Stimulated activated naive CD4-positive, alpha-beta T cell treated with Interleukin-2 at 50 U/mL for 16 hours (primary cell): Measurements from ENCODE around the gene PPM1F.
A peak's percentile ranks its signal among the peaks of the same experiment; 100 is the strongest.

Experiments
- DNase-seq: peaks from one replicate; lab custom pipeline; 2025; lab: John Stamatoyannopoulos, UW

The PPM1F gene, protein sequence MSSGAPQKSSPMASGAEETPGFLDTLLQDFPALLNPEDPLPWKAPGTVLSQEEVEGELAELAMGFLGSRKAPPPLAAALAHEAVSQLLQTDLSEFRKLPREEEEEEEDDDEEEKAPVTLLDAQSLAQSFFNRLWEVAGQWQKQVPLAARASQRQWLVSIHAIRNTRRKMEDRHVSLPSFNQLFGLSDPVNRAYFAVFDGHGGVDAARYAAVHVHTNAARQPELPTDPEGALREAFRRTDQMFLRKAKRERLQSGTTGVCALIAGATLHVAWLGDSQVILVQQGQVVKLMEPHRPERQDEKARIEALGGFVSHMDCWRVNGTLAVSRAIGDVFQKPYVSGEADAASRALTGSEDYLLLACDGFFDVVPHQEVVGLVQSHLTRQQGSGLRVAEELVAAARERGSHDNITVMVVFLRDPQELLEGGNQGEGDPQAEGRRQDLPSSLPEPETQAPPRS

DNA sequence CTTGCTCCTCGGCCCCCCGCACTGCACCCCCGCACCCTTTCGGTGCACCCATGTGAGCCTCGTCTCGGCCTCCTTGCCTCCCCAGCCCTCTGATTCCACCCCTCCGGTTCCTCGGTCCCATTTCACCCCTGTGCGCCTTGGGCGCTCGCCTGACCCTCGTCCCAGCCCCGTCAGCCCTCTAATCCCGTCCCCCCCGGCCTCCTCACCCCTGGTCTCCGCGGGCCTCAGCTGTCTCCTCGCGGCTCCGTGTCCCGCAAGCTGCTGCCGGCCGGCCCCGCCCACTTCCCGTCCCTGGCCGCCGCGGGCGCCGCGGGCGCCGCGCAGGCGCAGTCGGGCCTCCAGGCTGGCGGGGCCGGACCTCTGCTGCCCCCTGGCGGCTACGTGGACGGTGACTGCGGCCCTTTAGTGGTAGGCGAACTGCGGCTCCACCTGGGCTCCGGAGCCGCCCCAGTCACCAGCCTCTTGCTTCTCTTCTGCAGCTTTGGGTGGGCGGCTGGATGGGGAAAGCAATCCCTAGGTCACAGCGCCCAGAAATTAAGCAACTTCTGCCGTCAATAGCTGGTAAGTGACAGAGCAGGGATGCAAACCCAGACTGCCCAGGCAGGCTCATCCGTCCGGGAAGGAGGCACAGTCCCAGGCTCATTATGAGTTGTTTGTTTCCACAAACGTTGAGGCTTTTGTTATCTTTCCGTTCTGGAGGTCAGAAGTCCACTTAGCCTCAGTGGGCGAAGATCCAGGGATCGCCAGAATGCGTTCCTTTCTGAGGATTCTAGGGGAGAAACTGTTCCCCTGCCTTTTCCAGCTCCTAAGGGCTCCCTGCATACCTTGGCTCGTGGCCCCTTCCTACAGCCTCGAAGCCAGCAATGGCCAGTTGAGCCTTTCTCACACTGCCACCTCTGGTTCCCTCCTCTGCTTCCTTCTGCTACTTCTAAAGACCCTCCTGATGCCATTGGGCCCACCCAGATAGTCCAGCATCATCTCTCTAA is at the start of gene PPM1F:
Gene PPM1F, minus strand, starts transcription at position 263 of the 986 bp plus-strand sequence. CDS start 6,800 bp downstream, outside the sequence.
- peak; percentile 85 for DNase-seq

DNA sequence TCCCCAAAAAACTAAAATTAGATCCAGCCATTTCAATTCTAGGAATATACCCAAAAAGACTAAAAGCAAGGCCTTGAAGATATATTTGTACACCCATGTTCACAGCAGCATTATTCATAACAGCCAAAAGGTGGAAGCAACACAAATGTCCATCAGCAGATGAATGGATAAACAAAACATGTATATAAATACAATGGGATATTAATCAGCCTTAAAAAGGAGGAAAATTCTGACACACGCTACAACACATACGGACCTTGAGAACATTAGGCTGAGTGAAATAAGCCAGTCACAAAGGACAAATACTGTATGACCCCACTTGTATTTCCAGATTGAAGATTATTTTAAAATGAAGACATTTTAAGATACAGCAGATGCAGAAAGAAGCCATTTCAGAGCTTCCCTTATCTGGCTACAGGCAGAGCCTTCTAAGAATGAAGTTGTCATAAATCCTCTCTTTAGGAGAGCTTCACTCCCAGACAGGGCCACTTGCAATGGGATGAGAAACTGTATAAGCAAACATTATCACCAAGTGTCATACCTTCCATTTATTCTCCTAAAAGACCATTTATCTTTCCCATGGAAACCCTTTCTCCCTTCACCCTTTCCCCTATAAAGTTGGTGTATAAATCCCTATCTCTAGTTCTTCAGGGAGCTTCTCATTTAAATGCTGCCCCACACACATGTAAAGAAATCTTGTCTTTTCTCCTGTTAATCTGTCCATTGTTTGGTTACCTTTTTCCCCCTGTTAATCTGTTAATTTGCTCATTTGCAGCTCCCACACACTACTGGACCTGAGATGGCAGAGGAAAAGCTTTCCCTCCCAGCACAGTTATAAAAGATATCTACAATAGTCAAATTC is 49.2 kb upstream of the PPM1F start:
- no peak for DNase-seq

DNA sequence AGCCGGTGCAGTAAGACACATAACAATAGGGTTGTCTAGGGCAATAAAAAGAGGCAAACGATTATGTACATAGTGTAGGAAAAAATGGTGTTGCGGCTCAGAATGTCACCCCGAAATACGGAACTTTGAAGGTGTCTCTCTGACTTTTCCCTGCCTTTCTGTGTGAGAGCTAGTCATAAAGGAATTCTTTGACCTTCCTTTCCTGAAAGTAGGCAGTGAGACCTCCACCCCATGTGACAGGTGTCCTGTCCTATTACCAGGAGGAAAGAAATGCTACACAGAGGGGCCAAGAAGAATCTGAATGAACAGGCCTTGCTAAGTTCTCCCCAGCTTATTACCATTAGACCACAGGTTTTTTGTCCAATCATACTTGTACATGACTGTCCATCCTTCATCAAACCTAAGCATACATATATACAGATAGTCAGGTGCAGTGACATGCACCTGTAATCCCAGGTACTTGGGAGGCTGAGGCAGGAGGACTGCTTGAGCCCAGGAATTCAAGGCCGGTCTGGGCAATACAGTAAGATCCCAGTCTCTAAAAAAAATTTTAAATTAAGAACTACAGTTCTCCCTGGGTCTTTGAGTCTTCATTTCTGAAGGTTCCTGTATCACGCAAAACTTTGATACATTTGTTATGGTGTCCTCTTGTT is 46.1 kb upstream of the PPM1F start:
- no peak for DNase-seq

DNA sequence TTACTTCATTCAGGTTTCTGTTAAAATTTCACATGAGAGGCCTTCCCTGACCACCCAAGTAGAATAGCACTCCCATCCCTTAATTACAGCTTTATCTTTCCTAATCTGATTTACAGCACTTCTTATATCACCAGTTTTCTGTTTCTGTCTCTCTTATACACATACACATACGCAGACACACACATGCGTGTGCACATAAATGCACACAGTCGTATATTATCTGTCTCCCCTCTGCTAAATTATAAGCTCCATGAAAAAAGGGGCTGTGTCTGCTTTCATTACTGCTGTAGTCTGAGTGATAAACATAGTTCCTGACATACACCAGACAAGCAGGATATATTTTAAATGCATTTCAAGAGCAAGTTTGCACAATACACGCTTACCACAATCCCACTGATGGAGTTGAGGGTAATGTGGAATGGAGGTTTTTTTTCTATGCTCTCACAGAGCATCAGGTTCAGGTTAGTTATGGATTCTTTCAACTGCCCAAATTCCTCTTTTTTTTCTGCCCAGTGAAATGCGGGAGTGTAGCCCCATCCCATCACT is 43.6 kb upstream of the PPM1F start:
- DNase-seq, result no peak

DNA sequence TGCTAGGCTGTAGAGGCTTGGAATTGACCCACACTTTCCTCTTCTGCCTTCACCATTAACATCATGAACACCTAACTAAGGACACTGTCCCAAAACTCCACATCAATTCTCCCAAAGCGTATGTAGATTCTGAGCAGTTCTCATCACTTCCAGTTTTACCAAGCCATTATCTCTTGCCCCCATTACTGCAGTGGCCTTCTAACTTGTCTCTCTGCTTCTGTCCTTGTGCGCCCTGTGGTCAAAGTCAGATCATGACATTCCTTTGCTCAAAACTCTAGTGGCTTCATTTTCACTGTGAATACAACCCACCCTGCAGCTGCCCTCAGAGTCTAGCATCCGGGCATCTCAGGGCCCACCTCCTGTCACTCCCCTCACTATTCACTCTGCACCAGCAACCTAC is 43.0 kb upstream of the PPM1F start:
- no peak for DNase-seq

DNA sequence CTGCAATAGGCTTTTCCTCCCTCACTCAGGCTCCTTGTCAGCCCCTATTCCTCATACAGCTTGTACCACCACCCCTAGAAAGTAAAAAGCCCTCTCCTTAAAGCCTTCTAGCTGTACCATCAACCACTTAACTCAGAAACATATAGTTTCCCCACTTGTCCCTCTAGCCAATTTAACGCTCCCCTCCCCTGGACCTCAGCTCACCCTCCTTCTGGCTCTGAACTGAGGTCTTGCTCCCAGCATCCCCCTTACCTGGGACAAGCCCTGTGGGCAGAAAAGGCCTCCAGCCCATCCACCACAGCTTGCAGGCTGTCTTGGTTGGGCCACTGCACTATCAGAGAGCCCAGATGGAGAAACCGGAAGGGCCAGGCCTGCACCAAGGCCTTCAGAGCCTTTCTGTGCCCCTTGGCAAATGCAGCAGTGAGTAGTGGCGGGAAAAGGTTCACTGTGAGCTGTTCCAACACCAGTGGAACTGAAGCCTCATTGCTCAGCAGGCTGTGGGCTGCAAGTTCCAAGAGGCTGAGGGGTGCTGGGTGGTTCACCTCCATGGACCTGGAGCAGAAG is 42.3 kb upstream of the PPM1F start:
- DNase-seq, result no peak

DNA sequence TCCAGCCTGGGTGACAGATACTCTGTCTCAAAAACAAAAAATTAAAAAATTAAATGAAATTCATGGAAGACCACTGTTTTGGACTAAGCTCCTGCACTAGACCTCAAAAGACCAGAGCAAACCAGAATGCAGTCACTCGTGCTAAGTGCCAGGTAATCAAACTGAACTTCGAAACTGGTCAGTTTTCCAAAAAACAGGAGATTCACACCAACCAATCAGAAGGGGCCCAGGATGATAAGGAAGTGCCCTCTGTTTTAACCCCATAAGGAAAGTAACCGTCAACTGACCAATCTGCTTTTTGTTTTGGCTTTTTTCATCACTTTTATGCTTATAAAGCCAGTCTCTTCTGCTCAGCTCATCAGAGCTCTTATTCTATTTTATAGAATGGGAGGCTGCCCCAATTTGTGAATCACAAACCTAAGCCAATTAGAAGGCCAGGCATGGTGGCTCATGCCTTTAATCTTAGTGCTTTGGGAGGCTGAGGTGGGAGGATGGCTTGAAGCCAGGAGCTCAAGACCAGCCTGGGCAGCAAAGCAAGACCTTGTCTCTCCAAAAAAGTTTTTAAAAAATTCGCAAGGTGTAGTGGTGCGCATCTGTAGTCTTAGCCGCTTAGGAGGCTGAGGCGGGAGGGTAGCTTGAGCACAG is 40.1 kb upstream of the PPM1F start:
- no peak for DNase-seq

DNA sequence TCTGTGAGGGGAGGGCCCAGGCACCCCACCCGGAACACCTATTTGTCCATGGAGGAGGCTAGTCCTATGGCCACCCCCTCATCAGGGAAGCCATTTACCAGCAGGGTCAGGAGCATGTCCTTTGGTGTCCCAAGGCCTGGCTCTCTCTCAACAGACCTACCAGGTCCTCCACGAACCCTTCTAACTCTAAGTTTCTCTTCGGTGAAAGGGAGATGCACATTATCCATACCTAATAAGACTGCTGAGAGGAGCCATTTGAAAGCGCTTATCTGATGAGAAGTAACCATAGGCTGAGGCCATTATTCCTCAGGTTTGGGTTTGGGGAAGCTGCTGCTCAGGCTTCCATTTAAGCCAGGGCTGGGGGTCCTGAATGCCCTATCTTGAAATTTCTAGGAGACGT is 39.1 kb upstream of the PPM1F start:
- no peak for DNase-seq

DNA sequence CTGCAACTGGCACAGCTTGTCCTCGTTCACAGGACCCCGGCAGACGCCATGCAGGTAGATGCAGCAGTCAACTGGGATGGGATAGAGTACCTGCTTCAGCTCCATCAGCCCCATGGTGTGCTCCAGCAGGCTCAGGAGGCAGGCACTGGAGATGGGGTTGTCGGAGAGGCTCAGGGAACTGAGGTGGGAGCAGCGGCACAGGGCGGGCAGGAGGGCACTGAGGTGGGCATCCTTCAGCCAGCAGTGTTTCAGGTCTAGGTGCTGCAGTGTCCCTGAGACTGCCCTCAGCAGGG is 38.6 kb upstream of the PPM1F start:
- DNase-seq, result no peak

DNA sequence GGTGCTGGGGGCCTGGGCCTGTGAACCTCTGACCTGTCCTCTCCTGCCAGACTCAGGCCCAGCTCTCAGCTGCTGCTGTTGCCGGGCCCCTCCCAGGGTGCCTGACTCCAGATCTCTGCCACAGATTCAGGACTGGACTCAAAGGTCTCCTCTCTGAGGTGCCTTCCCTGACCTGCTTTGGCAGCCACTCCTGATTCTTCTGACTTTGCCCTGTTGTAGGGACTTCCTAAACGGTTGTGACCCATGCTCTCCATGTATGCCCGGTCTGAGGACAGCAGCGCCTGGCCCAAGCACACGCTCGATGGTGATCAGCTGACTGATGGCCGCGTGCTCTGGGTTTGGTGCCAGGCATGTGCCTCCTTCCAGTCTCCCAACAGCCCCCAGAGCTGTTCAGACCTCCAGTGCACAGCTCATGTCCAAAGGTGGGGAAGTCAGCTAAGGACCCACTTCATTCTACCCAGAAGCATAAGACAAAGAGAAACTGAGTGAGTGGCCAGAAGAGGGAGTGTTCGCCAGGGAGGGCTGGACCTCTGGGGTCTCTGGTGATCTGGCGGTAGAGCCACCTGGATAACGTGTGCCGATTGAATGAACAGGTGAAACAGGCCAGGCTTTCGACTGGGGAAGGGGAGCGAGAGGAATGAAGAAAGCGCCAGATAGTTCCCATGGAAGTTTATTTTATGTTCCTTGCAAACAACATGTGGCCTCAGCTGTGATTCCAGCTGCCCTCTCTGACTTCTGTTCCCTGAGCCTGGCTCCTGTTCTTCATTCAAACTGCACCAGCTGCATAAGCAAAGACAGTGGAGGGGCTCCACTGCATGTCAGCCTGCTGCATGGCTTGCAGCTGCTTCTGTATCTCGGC is 38.0 kb upstream of the PPM1F start:
- no peak for DNase-seq

DNA sequence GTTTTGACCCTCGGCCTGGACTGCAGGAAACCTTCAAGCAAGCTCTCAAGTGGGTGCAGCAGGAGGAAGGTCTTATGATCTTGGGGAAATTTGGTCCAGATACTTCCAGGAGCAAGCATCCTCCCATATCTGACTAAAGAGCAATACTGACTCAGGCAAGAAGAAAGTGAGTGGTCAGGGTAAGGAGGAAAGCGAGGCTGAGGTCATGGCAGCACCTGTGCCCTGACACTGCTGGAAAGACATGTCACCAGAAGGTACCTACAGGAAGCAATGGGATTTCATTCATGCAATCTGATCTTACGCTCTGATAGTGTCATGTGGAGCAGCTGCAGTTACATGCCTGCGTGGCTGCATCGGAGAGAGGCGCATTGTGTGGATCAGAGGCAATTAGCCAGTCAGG is 36.4 kb upstream of the PPM1F start:
- no peak for DNase-seq

DNA sequence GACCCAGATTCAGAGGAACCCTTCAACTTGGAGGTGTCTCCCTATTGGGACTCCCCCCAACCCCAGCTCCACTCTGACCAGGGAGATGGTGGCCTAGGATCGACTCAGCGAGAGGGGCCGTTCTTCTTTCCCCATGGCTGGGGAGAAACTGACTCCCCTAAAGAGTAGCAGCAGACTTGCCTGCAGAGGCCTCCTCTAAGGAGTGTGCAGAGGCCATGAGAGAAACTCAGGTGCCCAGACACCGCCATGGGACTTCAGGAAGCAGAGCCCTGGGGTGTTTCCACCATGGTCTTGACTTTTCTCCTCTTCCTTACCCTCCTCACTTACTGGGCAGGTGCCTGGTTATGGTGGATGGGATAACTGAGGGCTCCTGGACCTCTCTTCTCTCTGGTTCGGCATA is 32.6 kb upstream of the PPM1F start:
- DNase-seq, result no peak

DNA sequence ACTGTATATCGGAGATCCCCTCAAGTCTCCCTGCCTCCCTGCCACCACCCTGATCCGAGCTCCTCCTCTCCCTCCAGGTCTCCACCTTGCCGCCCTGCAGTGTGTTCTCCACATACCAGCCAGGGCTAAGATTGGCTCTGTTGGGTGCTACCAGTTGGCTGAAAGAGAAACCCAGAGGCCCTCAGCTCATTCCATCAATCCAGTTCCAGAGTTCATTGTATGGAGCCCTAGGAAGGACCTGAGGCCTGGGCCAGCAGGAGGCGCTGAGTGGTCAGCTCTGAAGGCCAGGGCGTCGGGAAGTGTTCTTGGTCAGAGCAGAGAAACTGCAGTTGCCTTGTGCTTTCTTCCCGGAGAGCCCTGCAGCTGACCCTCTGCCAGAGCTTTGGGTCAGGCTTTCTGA is 32.1 kb upstream of the PPM1F start:
- no peak for DNase-seq

DNA sequence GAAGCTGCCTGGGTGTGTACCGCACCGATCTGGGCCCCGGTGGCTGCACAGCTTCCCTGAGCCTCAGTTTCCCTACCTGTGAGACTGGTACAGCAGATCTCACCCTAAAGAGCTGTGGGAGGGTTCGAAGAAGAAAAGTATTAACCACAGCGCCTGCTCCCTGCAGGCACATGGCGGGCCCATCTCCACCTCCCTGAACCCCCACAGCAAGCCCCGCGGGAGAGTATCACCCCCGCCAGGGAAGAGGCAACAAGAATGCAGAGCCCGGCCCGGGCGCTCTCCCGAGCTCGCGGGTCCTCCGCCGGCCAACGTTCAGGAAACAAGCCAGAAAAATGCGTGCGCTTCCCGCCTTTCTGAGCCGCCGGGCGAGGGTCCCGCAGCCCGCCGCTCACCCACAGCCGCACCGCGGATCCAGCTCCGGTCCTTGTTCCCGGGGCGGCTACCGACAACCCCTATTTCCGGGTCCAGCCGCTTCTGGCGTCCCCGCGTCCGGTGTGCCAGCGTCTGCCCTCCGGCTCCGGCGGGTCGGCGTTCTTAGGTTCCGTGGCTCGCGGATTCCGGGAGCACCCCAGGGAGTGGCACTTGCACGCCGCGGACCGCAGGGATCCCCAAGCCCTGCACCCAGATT is 29.8 kb upstream of the PPM1F start, which contains the start of gene TOP3B:
Gene TOP3B, minus strand, starts transcription at position 450 of the 628 bp plus-strand sequence. CDS start 7,078 bp downstream, outside the sequence.
- peak; percentile 79 for DNase-seq

DNA sequence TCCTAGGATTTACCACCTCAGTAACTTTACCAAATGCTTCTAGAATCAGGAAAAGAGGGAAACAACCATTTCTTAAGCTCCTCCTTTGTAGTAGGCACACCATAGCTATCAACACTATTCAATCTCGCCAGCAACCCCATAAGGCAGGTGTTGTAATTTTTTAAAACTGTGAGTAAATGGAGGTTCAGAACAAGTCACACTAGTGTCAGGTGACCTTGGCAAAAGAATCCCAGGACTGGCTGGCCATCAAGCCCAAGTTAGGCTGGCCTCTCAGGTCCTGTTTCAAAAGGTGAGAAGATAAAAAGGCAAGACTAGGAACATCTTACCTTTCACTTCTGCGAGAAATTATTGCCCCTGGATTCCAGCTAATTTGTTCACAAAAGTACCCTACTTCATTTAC is 29.2 kb upstream of the PPM1F start:
- no peak for DNase-seq

DNA sequence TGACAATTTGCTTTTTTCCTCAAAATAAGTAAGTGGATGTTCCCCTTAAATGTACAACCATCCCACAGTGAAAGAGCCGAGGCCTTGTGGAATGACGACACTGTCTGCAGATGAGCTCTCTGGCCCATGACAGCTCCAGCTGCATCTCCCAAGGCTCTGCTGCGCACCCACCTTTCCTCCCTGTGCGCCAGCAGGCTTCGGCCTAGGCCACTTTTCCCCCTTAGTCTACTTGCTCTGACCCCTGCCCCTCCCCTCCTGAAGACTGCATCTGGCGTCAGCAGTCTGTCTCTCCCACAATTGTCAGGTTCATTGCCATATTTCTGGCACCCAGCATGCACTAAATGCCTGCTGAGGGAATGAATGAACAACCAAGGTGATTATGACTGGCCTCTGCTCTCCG is 27.9 kb upstream of the PPM1F start:
- DNase-seq, result no peak

DNA sequence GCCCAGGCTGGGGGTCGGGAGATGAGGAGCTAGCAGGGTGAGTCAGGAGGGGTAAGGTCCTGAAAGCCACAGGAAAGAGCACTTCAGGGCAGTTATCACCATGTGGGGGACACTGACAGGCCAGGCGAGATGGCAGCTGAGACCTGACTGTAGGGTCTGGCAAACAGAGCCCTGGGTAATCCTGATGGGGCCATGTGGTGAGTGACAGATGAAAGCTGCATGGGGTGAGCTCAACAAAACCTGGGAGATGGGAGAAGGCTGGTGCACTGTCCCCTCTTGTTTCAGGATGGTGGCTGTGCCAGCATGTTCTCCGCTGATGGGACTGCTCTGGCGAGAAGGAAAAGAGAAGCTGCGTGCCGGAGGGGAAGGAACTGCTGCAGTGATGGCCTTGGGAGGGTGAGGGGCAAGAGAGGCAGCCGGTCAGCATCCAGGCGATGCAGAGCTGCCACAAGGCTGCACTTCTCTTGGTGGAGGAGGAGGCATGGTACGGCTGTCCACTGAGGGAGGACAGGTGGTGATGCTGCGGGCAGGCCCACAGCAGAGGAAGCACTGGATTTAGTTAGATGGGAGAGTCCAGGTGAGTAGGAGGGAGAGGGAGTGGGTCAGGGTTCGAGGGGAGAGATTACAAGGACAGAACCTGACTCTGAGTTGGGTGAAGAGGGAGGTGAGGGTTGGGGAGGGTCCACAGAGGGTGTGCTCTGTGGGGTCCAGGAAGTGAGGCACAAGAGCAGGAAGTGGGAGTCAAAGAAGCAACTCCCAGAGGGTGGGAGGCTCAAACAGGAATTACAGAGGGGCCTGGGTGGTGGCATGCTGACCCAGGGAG is 26.1 kb upstream of the PPM1F start:
- no peak for DNase-seq

DNA sequence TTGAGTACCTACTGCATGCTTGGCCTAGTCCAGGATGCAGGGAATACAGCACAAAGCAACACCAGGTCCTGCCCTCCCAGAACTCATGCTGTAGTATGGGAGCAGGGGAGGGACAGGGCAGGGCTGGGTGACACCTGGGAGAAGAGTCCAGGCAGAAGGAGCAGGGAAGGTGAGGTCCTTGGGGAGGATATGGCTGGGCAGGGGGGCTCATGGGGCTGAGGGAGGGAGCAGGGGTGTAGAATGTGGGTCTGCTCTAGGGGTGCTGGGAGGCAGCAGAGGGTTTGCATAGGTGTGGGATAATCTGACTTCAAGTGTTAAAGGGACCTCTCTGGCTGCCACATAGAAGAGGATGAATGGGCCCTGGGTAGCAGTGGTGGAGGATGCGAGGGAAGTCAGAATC is 25.2 kb upstream of the PPM1F start:
- DNase-seq, result no peak
